ENCODE results near the gene PSTPIP2. TPM values are rescaled to one million over a fixed set of nuclear protein-coding genes. Genes with fewer than 3 reads are reported as not detected.

The PSTPIP2 gene
- total and polyA plus RNA-seq, 2 of the 13 experiments (the other 11 are each of a cell fraction or from before 2014, with no cell fraction given): 0.25 to 0.27 TPM

DNA sequence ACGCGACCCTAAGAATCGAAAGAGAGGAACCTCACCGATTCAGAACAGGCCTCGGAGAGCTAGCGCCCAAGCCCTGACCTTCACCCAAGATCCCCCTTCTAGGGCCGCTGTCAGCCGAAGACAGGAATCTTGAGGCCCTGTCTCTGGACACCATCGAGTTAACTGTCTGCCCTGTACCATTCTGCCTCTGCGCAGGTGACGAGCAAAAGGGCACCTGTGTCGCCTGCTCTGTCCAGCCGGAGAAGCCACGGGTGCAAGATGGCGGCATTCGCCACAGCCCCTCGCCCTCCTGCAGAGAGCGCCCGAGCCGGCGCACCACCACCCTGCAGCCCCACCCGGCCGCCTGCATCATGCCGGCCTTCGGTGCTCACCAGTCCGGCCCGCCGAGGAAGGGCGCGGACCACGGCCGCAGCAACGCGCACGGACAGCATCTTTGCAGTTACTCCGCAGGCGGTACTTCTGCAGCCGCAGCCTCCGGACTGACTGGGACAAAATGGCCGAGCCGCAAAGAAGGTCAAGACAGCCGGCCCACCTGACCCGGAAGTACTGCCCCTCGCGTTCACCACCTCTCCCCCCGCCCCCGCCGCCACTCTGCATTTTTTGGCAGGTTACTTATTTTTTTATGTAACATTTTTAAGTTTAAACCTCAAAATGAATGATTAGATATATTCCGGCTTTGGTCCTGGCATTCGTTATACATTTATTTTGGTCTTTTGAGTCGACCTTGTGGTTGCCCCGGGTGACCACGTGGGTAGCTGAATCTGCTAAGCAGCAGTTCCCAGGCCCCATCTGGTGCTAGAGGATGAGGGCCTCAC is 25.9 kb upstream of the PSTPIP2 start, which contains the start of gene ATP5F1A (continued):
- no peak for TF ChIP-seq LRRFIP1 (CRISPR knock-in tag; conservative IDR thresholded peaks at IDR 0.05)
- TF ChIP-seq TARDBP (CRISPR knock-in tag; IDR thresholded peaks at IDR 0.05): peak; percentile 77; the same call in 1 of the 2 replicates
- TF ChIP-seq DZIP1 (CRISPR knock-in tag; IDR thresholded peaks at IDR 0.05): peak; percentile 70; the same call in 1 of the 2 replicates
- TF ChIP-seq, protein P1, sequence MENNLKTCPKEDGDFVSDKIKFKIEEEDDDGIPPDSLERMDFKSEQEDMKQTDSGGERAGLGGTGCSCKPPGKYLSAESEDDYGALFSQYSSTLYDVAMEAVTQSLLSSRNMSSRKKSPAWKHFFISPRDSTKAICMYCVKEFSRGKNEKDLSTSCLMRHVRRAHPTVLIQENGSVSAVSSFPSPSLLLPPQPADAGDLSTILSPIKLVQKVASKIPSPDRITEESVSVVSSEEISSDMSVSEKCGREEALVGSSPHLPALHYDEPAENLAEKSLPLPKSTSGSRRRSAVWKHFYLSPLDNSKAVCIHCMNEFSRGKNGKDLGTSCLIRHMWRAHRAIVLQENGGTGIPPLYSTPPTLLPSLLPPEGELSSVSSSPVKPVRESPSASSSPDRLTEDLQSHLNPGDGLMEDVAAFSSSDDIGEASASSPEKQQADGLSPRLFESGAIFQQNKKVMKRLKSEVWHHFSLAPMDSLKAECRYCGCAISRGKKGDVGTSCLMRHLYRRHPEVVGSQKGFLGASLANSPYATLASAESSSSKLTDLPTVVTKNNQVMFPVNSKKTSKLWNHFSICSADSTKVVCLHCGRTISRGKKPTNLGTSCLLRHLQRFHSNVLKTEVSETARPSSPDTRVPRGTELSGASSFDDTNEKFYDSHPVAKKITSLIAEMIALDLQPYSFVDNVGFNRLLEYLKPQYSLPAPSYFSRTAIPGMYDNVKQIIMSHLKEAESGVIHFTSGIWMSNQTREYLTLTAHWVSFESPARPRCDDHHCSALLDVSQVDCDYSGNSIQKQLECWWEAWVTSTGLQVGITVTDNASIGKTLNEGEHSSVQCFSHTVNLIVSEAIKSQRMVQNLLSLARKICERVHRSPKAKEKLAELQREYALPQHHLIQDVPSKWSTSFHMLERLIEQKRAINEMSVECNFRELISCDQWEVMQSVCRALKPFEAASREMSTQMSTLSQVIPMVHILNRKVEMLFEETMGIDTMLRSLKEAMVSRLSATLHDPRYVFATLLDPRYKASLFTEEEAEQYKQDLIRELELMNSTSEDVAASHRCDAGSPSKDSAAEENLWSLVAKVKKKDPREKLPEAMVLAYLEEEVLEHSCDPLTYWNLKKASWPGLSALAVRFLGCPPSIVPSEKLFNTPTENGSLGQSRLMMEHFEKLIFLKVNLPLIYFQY (CRISPR knock-in tag; IDR thresholded peaks at IDR 0.05; ENCODE audit: borderline replicate concordance): no peak
- no peak for TF ChIP-seq NCOA5 (CRISPR knock-in tag; IDR thresholded peaks at IDR 0.05)
- peak; percentile 89 for TF ChIP-seq SRY (CRISPR knock-in tag; IDR thresholded peaks at IDR 0.05)
- no peak for TF ChIP-seq ZUFSP (CRISPR knock-in tag; IDR thresholded peaks at IDR 0.05; ENCODE audit: borderline replicate concordance)
- no peak for TF ChIP-seq TBP (CRISPR knock-in tag; IDR thresholded peaks at IDR 0.05)
- TF ChIP-seq FOXP1 (IDR thresholded peaks at IDR 0.05): no peak
- no peak for TF ChIP-seq FOXP1 (CRISPR knock-in tag; IDR thresholded peaks at IDR 0.05)
- no peak for TF ChIP-seq SAFB2 (CRISPR knock-in tag; IDR thresholded peaks at IDR 0.05; ENCODE audit: borderline replicate concordance, low read depth)
- no peak; the same call in 1 of the 2 replicates for TF ChIP-seq JUND (CRISPR knock-in tag; IDR thresholded peaks at IDR 0.05)
- peak; percentile 35; the same call in 1 of the 2 replicates for TF ChIP-seq ELF3 (CRISPR knock-in tag; IDR thresholded peaks at IDR 0.05)
- TF ChIP-seq BCL6 (CRISPR knock-in tag; IDR thresholded peaks at IDR 0.05): no peak

Data from HepG2 (cell line).